ENCODE results near the gene OR9G4. TPM values are rescaled to one million over a fixed set of nuclear protein-coding genes. Genes with fewer than 3 reads are reported as not detected.

The OR9G4 gene
- total RNA-seq, 2 experiments from 2014 or later = not detected

- no peak for DNase-seq
- ChIA-PET CTCF (no interaction called here), POLR2A (no interaction called here)
- H3K9me3 Mint-ChIP-seq = peaks cover 9% of the 10 kb centered on the region
- no peak overlapping the region for H3K4me3 ChIP-seq (ENCODE audit: low read length)
- H3K36me3 ChIP-seq (ENCODE audit: insufficient read depth, low read length) = no peaks in the 10 kb centered on the region
- TF ChIP-seq, protein P1, sequence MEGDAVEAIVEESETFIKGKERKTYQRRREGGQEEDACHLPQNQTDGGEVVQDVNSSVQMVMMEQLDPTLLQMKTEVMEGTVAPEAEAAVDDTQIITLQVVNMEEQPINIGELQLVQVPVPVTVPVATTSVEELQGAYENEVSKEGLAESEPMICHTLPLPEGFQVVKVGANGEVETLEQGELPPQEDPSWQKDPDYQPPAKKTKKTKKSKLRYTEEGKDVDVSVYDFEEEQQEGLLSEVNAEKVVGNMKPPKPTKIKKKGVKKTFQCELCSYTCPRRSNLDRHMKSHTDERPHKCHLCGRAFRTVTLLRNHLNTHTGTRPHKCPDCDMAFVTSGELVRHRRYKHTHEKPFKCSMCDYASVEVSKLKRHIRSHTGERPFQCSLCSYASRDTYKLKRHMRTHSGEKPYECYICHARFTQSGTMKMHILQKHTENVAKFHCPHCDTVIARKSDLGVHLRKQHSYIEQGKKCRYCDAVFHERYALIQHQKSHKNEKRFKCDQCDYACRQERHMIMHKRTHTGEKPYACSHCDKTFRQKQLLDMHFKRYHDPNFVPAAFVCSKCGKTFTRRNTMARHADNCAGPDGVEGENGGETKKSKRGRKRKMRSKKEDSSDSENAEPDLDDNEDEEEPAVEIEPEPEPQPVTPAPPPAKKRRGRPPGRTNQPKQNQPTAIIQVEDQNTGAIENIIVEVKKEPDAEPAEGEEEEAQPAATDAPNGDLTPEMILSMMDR (IDR thresholded peaks at IDR 0.05) = no peak
- no peaks in the 10 kb centered on the region for H3K27me3 Mint-ChIP-seq
- intact Hi-C loops (cut with DNase I, micrococcal nuclease) = no loop called here
- no peak overlapping the region for H3K4me3 Mint-ChIP-seq
- H3K27ac ChIP-seq (ENCODE audit: low read depth in 1 of 2, low read length in 2 of 2) = no peak overlapping the region
- no peak overlapping the region for H3K27ac Mint-ChIP-seq
- no peaks in the 10 kb centered on the region for H3K4me1 ChIP-seq (ENCODE audit: insufficient read depth, low read length)
- no peaks in the 10 kb centered on the region for H3K4me1 Mint-ChIP-seq (ENCODE audit: low read depth)
- H3K36me3 Mint-ChIP-seq (ENCODE audit: low read depth) = no peaks in the 10 kb centered on the region
- no peak for ATAC-seq (ENCODE audit: poor library complexity)
- no peaks in the 10 kb centered on the region for H3K9me3 ChIP-seq (ENCODE audit: control insufficient read depth in 1 of 2, insufficient read depth in 1 of 2, low read length in 2 of 2)
- H3K27me3 ChIP-seq (ENCODE audit: control insufficient read depth in 1 of 2, insufficient read depth in 2 of 2, low read length in 2 of 2) = no peaks in the 10 kb centered on the region
Measured at GRCh38 chr11:56706486-56706885, 42.0 kb downstream of the OR9G4 start.

GRCh38 chr11:56705784-56706396 lies 42.6 kb downstream of the OR9G4 start:
- peaks cover 9% of the 10 kb centered on the region for H3K9me3 Mint-ChIP-seq
- Histone ChIP-seq H3K4me3 (ENCODE audit: low read length) (no peak overlapping the region), H3K36me3 (ENCODE audit: insufficient read depth, low read length) (no peaks in the 10 kb centered on the region), H3K4me1 (ENCODE audit: insufficient read depth, low read length) (no peaks in the 10 kb centered on the region), H3K27me3 (ENCODE audit: control insufficient read depth in 1 of 2, insufficient read depth in 2 of 2, low read length in 2 of 2) (no peaks in the 10 kb centered on the region), H3K27ac (ENCODE audit: low read depth in 1 of 2, low read length in 2 of 2) (no peak overlapping the region), H3K9me3 (ENCODE audit: control insufficient read depth in 1 of 2, insufficient read depth in 1 of 2, low read length in 2 of 2) (peaks cover 0 to under 1% of the 10 kb centered on the region in 2 experiments)
- TF ChIP-seq, protein P1 (IDR thresholded peaks at IDR 0.05) = no peak
- H3K4me3 Mint-ChIP-seq = no peak overlapping the region
- no peaks in the 10 kb centered on the region for H3K4me1 Mint-ChIP-seq (ENCODE audit: low read depth)
- H3K27ac Mint-ChIP-seq = no peak overlapping the region
- no peaks in the 10 kb centered on the region for H3K27me3 Mint-ChIP-seq
- no peaks in the 10 kb centered on the region for H3K36me3 Mint-ChIP-seq (ENCODE audit: low read depth)
- ChIA-PET POLR2A (no interaction called here), CTCF (no interaction called here)
- intact Hi-C loops (cut with DNase I, micrococcal nuclease) = no loop called here
- ATAC-seq (ENCODE audit: poor library complexity) = no peak
- no peak for DNase-seq

DNA sequence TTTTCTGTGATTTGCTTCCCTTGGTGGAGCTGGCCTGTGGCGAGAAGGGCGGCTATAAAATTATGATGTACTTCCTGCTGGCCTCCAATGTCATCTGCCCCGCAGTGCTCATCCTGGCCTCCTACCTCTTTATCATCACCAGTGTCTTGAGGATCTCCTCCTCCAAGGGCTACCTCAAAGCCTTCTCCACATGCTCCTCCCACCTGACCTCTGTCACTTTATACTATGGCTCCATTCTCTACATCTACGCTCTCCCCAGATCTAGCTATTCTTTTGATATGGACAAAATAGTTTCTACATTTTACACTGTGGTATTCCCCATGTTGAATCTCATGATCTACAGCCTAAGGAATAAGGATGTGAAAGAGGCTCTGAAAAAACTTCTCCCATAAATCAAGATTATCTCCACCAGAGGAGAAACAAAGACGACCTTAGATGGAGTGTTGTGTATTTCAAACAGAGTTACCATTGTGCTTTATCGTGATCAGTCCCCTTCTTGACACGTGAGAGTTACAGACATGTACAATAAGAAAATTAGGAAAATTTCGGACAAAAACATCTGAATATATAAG lies 47.5 kb downstream of the OR9G4 start:
- no peak for ATAC-seq (ENCODE audit: poor library complexity)
- ChIA-PET POLR2A (no interaction called here), CTCF (no interaction called here)
- H3K27me3 Mint-ChIP-seq = no peaks in the 10 kb centered on the region
- TF ChIP-seq, protein P1 (IDR thresholded peaks at IDR 0.05) = no peak
- no peak overlapping the region for H3K27ac ChIP-seq (ENCODE audit: low read depth in 1 of 2, low read length in 2 of 2)
- H3K27ac Mint-ChIP-seq = no peak overlapping the region
- DNase-seq = no peak
- H3K4me3 Mint-ChIP-seq = no peak overlapping the region
- peaks cover 7% of the 10 kb centered on the region for H3K9me3 Mint-ChIP-seq
- H3K4me3 ChIP-seq (ENCODE audit: low read length) = no peak overlapping the region
- H3K9me3 ChIP-seq (ENCODE audit: control insufficient read depth in 1 of 2, insufficient read depth in 1 of 2, low read length in 2 of 2) = peaks cover 0 to 5% of the 10 kb centered on the region in 2 experiments
- no peaks in the 10 kb centered on the region for H3K4me1 ChIP-seq (ENCODE audit: insufficient read depth, low read length)
- H3K27me3 ChIP-seq (ENCODE audit: control insufficient read depth in 1 of 2, insufficient read depth in 2 of 2, low read length in 2 of 2) = no peaks in the 10 kb centered on the region
- intact Hi-C loops (cut with DNase I, micrococcal nuclease) = no loop called here
- no peaks in the 10 kb centered on the region for H3K4me1 Mint-ChIP-seq (ENCODE audit: low read depth)
- no peaks in the 10 kb centered on the region for H3K36me3 ChIP-seq (ENCODE audit: insufficient read depth, low read length)
- H3K36me3 Mint-ChIP-seq (ENCODE audit: low read depth) = no peaks in the 10 kb centered on the region

All from CD4-positive, alpha-beta T cell (primary cell).